Fibroblast of lung (primary cell): Measurements from ENCODE around the gene NLGN4X. TPM values are rescaled to one million over a fixed set of nuclear protein-coding genes. Genes with fewer than 3 reads are reported as not detected.

Experiments used
- DNase-seq, 2 donors: peaks; one replicate each; pipeline versions ENCODE4 v3.0.0 to v3.0.0-alpha.2; 2010; ENCODE audit warnings: low read depth in 2 of 2
- H2AFZ ChIP-seq: 2 replicates; pipeline ENCODE4 v1.5.1; 2012; ENCODE audit warnings: low read length, control low read depth, inconsistent platforms
- H3K27ac ChIP-seq: 2 replicates; pipeline ENCODE4 v1.5.1; 2011; ENCODE audit warnings: low read length, control low read depth; ENCODE audit not compliant: insufficient read depth
- H3K27me3 ChIP-seq: 2 replicates; pipeline ENCODE4 v1.5.1; 2011; ENCODE audit warnings: mild to moderate bottlenecking, low read length; ENCODE audit not compliant: control insufficient read depth, insufficient read depth
- H3K36me3 ChIP-seq: 2 replicates; pipeline ENCODE4 v1.5.1; 2011; ENCODE audit warnings: low read length; ENCODE audit not compliant: control insufficient read depth, insufficient read depth
- H3K4me1 ChIP-seq: 2 replicates; pipeline ENCODE4 v1.5.1; 2011; ENCODE audit warnings: low read length; ENCODE audit not compliant: control insufficient read depth, insufficient read depth; ENCODE audit errors: extremely low read depth
- H3K4me2 ChIP-seq: 2 replicates; pipeline ENCODE4 v1.5.1; 2011; ENCODE audit warnings: low read length, control low read depth; ENCODE audit not compliant: insufficient read depth; ENCODE audit errors: extremely low read depth
- H3K4me3 ChIP-seq, 4 experiments: fragments of 200-600 bp in 1 of 4; sonication (generic) in 1 of 4; replicated peaks in 1 of 4; 2 replicates each; pipeline ENCODE4 v1.5.1; 2011 to 2016; ENCODE audit warnings: low read length in 4 of 4, low read depth in 3 of 4, mild to moderate bottlenecking in 3 of 4, control low read depth in 2 of 4, inconsistent platforms in 1 of 4, mixed read lengths in 1 of 4; ENCODE audit not compliant: insufficient read depth in 1 of 4; ENCODE audit errors: control extremely low read depth in 1 of 4
- H3K79me2 ChIP-seq: 2 replicates; pipeline ENCODE4 v1.5.1; 2012; ENCODE audit warnings: mild to moderate bottlenecking, low read length, inconsistent platforms; ENCODE audit not compliant: control insufficient read depth, insufficient read depth
- H3K9ac ChIP-seq: 2 replicates; pipeline ENCODE4 v1.5.1; 2011; ENCODE audit warnings: mild to moderate bottlenecking, low read length, control low read depth; ENCODE audit not compliant: insufficient read depth
- H3K9me3 ChIP-seq: 2 replicates; pipeline ENCODE4 v1.5.1; 2012; ENCODE audit warnings: low read depth, low read length; ENCODE audit not compliant: control insufficient read depth, insufficient read depth
- H4K20me1 ChIP-seq: 2 replicates; pipeline ENCODE4 v1.5.1; 2011; ENCODE audit warnings: low read length; ENCODE audit not compliant: control insufficient read depth, insufficient read depth; ENCODE audit errors: extremely low read depth
- CTCF ChIP-seq, 2 donors: IDR thresholded peaks in 1 of 2; conservative IDR thresholded peaks in 1 of 2; 1 replicate in 1 of 2; 2 replicates in 1 of 2; pipeline ENCODE4 v1.5.1; 2011 to 2012; ENCODE audit warnings: low read length in 2 of 2, control low read depth in 1 of 2, inconsistent platforms in 1 of 2, low read depth in 1 of 2, mild to moderate bottlenecking in 1 of 2
- EZH2 ChIP-seq: IDR thresholded peaks from 2 replicates; pipeline ENCODE4 v1.5.1; 2012; ENCODE audit warnings: low read length, control low read depth, mild to moderate bottlenecking; ENCODE audit errors: missing control alignments
- polyA plus RNA-seq, 2 donors: library from polyadenylated mRNA; depleted of rRNA in 1 of 2; stranded (reverse) in 1 of 2; unstranded in 1 of 2; fragments of >200 nt; gene quantifications; 2 replicates each; pipeline ENCODE4 v1.2.1, GENCODE V29; 2011 to 2012; ENCODE audit warnings: missing spikeins in 1 of 2
- total RNA-seq: library from RNA; depleted of rRNA; stranded (reverse); fragments of >200 nt; gene quantifications from 2 replicates; pipeline ENCODE4 v1.2.1, GENCODE V29; 2014

The NLGN4X gene
- total and polyA plus RNA-seq, 2 donors (not counting 1 experiment from before 2014, with no cell fraction given) = 0.16 TPM; not detected in 1

DNA sequence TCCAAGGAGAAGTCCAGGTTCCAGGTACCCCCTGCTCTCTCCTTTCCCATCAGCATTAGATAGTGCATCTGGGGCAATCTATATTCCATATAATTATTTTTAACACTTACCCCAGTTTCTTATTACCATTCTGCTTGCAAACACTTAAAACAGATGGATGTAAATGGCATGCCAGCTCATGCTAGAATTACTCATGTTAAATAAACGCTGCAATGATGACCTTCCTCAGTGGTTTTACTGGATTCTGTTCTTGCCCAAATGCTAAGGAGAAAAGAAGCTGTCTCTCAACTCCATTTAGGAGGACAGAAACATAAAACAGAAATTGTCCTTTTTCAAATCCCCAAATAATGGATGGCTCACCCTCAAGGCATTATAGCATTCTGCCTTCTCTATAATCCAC, 161.1 kb downstream of the NLGN4X start:
- H3K4me3 ChIP-seq = no peak overlapping the region
- no peak overlapping the region for H3K27ac ChIP-seq
- H3K36me3 ChIP-seq = no peaks in the 10 kb centered on the region
- H4K20me1 ChIP-seq = no peaks in the 10 kb centered on the region
- TF ChIP-seq CTCF (conservative IDR thresholded peaks at IDR 0.05 in 1 of 2, IDR thresholded peaks at IDR 0.05 in 1 of 2; ENCODE audit: low read depth in 1 of 2, low read length in 2 of 2) (no peak), EZH2 (no peak)
- H3K27me3 ChIP-seq = no peaks in the 10 kb centered on the region
- H3K9me3 ChIP-seq = no peaks in the 10 kb centered on the region
- no peaks in the 10 kb centered on the region for H3K4me1 ChIP-seq
- no peak overlapping the region for H2AFZ ChIP-seq
- peak in 1 of 2 donors; percentile 63 for DNase-seq
- H3K79me2 ChIP-seq = no peaks in the 10 kb centered on the region
- no peak overlapping the region for H3K9ac ChIP-seq
- H3K4me2 ChIP-seq = no peak overlapping the region

DNA sequence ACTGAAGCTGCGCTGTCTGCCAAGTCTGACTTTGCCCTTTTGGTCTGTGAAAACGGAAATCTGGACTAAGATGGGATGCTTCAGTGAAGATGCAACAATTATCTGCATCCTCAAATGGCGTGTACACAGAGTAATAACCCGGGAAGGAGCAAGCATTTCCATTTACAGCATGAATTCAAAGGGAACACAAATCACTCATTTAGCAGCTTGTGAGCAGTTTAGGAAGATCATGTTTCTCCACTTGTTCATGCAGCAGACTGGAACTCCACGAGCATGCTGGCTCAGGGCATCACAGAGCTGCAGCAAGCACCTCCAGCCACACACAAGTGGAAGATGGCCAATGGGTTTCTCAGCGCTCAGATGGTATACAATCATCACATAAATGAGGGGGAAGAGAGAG, 175.5 kb downstream of the NLGN4X start:
- Histone ChIP-seq H3K9ac (no peak overlapping the region), H3K9me3 (no peaks in the 10 kb centered on the region)

GRCh38 chrX:6052111-6052745, 176.4 kb downstream of the NLGN4X start:
- no peaks in the 10 kb centered on the region for H3K9me3 ChIP-seq
- H3K36me3 ChIP-seq = no peaks in the 10 kb centered on the region
- H3K79me2 ChIP-seq = no peaks in the 10 kb centered on the region
- H3K27me3 ChIP-seq = no peaks in the 10 kb centered on the region
- TF ChIP-seq EZH2 = no peak
- no peak for TF ChIP-seq CTCF (conservative IDR thresholded peaks at IDR 0.05 in 1 of 2, IDR thresholded peaks at IDR 0.05 in 1 of 2; ENCODE audit: low read depth in 1 of 2, low read length in 2 of 2)
- peak in 1 of 2 donors; percentile 67 for DNase-seq
- no peaks in the 10 kb centered on the region for H4K20me1 ChIP-seq
- H3K4me3 ChIP-seq = no peak overlapping the region
- no peak overlapping the region for H3K4me2 ChIP-seq
- no peak overlapping the region for H2AFZ ChIP-seq
- no peak overlapping the region for H3K9ac ChIP-seq
- H3K4me1 ChIP-seq = no peaks in the 10 kb centered on the region
- H3K27ac ChIP-seq = no peak overlapping the region

More for the DNA sequence above, 175.5 kb downstream of the NLGN4X start:
- H3K4me3 ChIP-seq = no peak overlapping the region
- no peaks in the 10 kb centered on the region for H3K79me2 ChIP-seq
- DNase-seq = no peak
- no peaks in the 10 kb centered on the region for H3K36me3 ChIP-seq
- TF ChIP-seq EZH2 = no peak
- no peak for TF ChIP-seq CTCF (conservative IDR thresholded peaks at IDR 0.05 in 1 of 2, IDR thresholded peaks at IDR 0.05 in 1 of 2; ENCODE audit: low read depth in 1 of 2, low read length in 2 of 2)
- no peak overlapping the region for H3K27ac ChIP-seq
- no peaks in the 10 kb centered on the region for H3K27me3 ChIP-seq
- H4K20me1 ChIP-seq = no peaks in the 10 kb centered on the region
- no peak overlapping the region for H3K4me2 ChIP-seq
- H3K4me1 ChIP-seq = no peaks in the 10 kb centered on the region
- no peak overlapping the region for H2AFZ ChIP-seq
